GM12875 (cell line): ENCODE measurements around the gene CIAO3.
"Not testable (repeated sequence)": the region's sequence is repeated elsewhere in the genome, so short reads cannot be mapped to it uniquely, and the experiment has no call there.

Experiments used
- H3K4me3 ChIP-seq: one replicate; pipeline ENCODE4 v1.5.1; 2011; ENCODE audit warnings: low read depth, low read length, control low read depth
- CTCF ChIP-seq: IDR thresholded peaks from 2 replicates; pipeline ENCODE4 v1.5.1; 2011; ENCODE audit warnings: low read depth, mild to moderate bottlenecking, control low read depth, inconsistent platforms, low read length, moderate library complexity, borderline replicate concordance; ENCODE audit not compliant: insufficient read depth

Gene CIAO3

DNA sequence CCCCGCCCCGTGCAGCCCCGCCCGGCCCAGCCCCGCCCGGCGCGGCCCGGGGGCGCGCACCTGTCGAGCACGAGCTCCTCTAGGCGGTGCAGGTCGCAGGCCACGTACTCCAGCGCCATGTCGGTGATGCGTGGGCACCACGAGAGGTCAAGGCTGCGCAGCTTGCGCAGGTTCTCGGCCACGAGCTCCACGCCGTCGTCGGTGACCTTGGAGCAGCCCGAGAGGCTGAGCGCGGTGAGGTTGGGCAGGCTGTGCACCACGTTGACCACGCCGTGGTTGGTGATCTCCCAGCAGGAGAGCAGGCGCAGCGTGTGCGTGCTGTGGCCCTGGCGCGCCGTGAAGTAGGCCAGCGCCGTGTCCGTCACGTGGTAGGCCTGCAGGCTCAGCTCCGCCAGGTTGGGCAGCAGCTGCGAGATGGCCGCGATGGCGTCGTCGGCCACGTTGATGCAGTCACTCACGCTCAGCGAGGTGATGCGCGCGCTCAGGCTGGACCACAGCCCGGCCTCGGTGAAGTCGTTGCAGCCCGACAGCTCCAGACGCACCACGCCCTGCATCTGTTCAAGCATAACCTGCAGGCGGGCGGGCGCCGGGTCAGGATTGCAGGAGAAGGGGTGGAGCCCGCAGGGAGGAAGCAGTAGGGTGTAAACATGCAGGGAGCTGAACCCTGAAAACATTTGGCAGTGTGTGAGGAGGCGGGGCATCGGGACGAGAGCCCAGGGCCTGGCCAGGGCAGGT, 45.3 kb downstream of the CIAO3 start:
- H3K4me3 ChIP-seq = peak overlapping the region; percentile 26
- no peak for TF ChIP-seq CTCF

- H3K4me3 ChIP-seq = peak overlapping the region; percentile 29
- no peak for TF ChIP-seq CTCF
These were observed 45.9 kb downstream of the CIAO3 start for GRCh38 chr16:694863-695354.

DNA sequence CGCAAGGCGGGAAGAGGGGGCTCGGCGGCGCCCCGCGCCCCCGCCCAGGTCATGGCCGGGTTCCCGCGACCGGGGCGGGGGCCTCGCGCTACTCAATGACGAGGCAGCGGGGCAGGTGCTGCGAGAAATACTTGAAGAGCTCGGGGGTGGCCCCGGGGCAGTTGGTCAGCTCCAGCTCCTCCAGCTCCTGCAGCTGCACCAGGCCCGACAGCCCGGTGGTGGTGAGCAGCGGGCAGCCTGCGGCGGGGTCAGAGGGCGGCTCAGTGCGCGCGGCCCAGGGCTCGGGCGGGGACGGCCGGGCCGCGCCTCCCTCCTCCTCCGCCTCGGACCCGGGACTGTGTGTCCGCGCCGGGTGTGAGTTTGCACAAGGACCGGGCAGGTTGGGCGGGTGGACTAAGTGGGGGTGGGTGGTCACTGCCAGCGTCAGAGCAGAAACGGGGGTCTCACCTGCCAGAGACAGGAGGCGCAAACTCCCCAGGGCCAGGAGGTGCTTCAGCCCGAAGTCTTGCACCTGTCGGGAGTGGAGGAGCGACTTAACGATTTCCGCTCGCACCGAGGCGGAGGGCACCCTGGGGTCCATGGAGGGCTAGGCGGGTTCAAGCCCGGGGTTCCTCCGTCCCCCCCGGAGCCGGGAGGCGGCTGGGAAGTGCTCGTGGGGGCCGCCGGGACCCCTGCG, 46.5 kb downstream of the CIAO3 start:
- TF ChIP-seq CTCF = no peak
- no peak overlapping the region for H3K4me3 ChIP-seq

- TF ChIP-seq CTCF = no peak
- H3K4me3 ChIP-seq = no peak overlapping the region
These were observed 47.0 kb downstream of the CIAO3 start for GRCh38 chr16:693766-694165.

DNA sequence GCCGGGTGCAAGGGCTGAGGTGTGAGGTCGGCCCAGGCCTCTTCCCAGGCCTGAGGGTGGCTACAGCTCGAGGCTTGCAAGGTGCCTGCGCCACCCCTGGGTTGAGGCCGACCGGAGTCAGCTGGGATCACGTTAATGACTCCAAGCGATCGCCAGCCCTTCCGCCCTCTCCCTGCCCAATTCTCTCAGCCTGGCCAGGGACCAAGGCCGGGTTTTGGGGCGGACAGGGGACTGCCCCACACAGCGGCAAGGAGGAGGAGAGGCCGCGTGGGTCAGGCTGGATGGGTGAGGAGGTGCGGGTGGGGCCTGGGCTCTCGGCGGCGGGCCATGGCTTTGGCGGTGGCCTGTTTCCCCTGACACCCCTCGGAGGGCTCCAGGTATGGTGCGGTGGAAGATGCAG, 47.4 kb downstream of the CIAO3 start:
- H3K4me3 ChIP-seq = no peak overlapping the region
- TF ChIP-seq CTCF = no peak

DNA sequence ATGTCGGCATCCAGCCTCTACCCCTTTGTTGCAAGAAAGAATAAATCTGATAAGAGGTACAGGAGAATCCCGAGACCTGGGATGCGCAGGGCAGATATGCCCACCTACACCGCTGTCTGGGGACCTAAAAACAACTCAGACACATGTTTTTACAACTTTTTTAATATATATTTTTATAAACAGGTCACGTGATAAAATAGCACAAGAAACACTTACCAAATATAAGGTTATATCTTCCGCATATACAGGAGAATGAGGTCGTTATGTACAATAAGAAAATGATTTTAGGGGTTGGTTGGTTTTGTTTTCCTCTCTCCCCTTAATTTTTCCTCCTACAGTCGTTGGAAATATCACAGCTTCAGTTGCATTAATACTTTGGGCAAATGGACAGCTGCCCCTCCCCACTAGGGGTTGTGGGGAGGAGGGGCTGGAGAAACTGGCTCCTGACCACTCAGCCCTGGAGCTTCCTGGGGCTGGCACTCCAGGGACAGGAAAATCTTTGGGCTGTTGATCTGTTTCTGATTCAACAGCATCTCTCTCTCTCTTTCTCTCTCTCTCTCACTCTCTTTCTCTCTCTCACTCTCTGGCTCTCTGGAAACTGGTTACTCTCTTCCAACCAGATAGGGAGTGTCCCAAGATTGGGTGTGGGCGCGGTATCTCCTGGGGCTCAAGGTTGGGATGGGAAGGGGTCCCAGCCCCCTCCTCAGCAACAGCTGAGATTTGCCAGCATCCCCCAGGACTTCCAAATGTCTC, 48.3 kb downstream of the CIAO3 start:
- H3K4me3 ChIP-seq = no peak overlapping the region
- no peak for TF ChIP-seq CTCF

DNA sequence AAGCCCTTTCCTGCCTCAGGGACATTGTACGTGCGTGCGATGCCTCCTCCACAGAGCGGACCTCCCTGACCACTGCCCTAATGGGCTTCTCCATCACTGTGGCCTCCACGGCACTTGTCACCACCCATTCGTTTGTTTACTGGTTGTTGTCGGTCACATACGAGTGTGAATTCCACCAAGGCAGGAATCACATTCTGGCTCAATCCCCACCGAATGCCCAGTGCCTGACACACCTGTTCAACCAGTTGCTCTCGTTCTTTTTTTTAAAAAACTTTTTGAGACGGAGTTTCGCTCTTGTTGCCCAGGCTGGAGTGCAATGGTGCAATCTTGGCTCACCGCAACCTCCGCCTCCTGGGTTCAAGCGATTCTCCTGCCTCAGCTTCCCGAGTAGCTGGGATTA, 49.6 kb downstream of the CIAO3 start:
- not testable (repeated sequence) for H3K4me3 ChIP-seq
